ENCODE data around the gene ADAM15.

- no peak for TF ChIP-seq POLR2A (IDR thresholded peaks at IDR 0.05)
- no peak for TF ChIP-seq CTCF (IDR thresholded peaks at IDR 0.05)
- TF ChIP-seq POLR2AphosphoS5 (IDR thresholded peaks at IDR 0.05) = no peak
- no peak for TF ChIP-seq EP300 (IDR thresholded peaks at IDR 0.05)
Measured at GRCh38 chr1:155060736-155061135, 9.6 kb downstream of the ADAM15 start.

Data from gastroesophageal sphincter (tissue), 3 donors.